BE2C (cell line): ENCODE results near the gene IGF2BP3.

Experiments used
- DNase-seq: peaks from one replicate; pipeline ENCODE4 v3.0.0-alpha.2; 2020
- H3K27me3 ChIP-seq: fragments of 250-450 bp; sonication (Bioruptor Pico); 2 replicates; pipeline ENCODE4 v1.5.1; 2020; ENCODE audit warnings: mild to moderate bottlenecking
- H3K36me3 ChIP-seq: fragments of 250-450 bp; sonication (Bioruptor Pico); 2 replicates; pipeline ENCODE4 v1.5.1; 2020; ENCODE audit warnings: mild to moderate bottlenecking
- H3K4me1 ChIP-seq: fragments of 250-450 bp; sonication (Bioruptor Pico); 2 replicates; pipeline ENCODE4 v1.5.1; 2020
- H3K4me3 ChIP-seq: 2 replicates; pipeline ENCODE4 v1.5.1; 2011; ENCODE audit warnings: low read depth, low read length
- H3K9me3 ChIP-seq: fragments of 250-450 bp; sonication (Bioruptor Pico); 2 replicates; pipeline ENCODE4 v1.5.1; 2020
- TF ChIP-seq, protein P1 (sequence below): IDR thresholded peaks from 2 replicates; pipeline ENCODE4 v1.5.1; 2012; ENCODE audit warnings: mild to moderate bottlenecking, low read depth, low read length

The IGF2BP3 gene

DNA sequence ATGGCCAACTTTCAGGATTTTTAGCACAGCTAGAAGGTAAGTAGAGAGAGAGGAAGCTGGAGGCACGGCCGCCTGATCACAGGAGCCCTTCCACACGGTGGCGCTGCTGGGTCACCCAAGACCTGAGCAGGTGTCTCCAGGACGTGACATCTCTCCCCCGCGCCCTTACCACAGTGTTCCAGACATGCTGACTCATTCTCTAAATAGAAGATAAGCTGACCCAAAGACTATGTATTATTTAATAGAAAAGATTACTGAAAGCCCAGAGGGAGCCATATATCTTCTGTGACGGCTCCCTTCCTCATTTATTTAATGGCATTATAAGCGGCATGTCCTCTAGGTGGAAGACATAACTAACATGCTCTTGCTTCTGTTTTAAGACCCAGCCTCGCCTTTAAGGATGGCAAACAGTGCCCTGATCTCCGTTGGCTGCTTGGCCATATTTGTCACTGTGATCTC is 197.1 kb downstream of the IGF2BP3 start:
- no peaks in the 10 kb centered on the region for H3K9me3 ChIP-seq
- H3K4me1 ChIP-seq: peaks cover 15% of the 10 kb centered on the region
- H3K36me3 ChIP-seq: no peaks in the 10 kb centered on the region
- 0 out of 2 replicates have a peak overlapping the region, but pooled peaks have one; percentile 10 for H3K4me3 ChIP-seq
- peaks cover 4% of the 10 kb centered on the region for H3K27me3 ChIP-seq
- DNase-seq: peak; percentile 98
- TF ChIP-seq, protein P1, sequence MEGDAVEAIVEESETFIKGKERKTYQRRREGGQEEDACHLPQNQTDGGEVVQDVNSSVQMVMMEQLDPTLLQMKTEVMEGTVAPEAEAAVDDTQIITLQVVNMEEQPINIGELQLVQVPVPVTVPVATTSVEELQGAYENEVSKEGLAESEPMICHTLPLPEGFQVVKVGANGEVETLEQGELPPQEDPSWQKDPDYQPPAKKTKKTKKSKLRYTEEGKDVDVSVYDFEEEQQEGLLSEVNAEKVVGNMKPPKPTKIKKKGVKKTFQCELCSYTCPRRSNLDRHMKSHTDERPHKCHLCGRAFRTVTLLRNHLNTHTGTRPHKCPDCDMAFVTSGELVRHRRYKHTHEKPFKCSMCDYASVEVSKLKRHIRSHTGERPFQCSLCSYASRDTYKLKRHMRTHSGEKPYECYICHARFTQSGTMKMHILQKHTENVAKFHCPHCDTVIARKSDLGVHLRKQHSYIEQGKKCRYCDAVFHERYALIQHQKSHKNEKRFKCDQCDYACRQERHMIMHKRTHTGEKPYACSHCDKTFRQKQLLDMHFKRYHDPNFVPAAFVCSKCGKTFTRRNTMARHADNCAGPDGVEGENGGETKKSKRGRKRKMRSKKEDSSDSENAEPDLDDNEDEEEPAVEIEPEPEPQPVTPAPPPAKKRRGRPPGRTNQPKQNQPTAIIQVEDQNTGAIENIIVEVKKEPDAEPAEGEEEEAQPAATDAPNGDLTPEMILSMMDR: peak; percentile 94

DNA sequence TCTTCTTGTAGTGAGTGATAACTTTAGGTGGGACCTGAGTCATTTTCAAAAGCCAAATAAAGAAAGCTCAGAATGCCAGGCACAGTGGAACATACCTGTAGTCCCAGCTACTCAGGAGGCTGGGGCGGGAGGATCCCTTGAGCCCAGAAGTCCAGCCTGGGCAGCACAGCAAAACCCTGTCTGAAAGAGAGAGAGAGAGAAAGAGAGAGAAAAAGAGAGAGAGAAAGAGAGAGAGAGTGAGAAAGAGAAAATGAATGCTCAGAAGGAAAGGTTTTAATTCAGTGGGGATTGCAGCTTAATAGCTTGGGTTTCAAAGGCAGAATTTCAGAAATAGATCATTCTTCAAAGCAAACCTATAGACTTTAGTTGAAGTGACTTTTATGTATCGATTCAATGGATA is 198.0 kb downstream of the IGF2BP3 start:
- no peak for DNase-seq
- H3K9me3 ChIP-seq: no peaks in the 10 kb centered on the region
- TF ChIP-seq, protein P1: no peak
- H3K36me3 ChIP-seq: no peaks in the 10 kb centered on the region
- H3K27me3 ChIP-seq: peaks cover 4% of the 10 kb centered on the region
- H3K4me1 ChIP-seq: peaks cover 15% of the 10 kb centered on the region
- H3K4me3 ChIP-seq: no peak overlapping the region

DNA sequence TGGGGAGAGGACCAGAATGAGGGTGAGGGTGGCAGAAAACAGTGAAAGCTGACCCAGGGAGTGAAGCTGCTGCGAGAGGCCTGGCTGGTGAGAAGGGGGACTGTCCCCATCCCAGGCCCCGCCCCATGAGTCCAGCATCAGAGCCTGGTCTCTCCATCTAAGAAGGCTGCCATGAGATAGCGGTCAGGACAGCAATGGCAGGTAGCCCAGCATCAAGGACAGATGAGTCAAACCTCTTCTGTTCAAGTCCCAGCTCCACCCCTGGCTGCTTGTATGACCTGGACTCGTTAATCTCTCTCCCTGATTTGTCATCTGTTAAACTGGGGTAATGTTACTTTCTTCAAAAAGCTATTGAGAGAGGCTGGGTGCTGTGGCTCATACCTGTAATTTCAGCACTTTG is 201.5 kb downstream of the IGF2BP3 start:
- TF ChIP-seq, protein P1: no peak
- DNase-seq: no peak

DNA sequence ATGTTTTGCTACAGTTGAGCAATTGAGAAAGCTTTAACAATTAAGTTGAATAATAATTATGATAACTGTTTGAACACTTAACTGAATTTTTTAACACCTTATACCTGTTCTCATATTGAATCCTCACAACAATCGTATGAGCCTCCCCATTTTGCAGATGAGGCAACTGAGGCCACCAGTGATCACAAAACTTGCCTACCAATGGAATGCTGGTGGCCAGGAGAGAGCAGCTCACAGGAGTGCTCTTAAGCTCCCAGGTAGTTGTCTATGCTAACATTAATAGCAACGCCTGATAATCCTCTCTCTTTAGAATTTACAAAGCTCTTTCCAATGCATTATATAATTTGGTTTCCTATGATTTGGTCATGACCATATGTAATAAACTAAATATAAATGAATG is 202.1 kb downstream of the IGF2BP3 start:
- Histone ChIP-seq H3K9me3 (no peaks in the 10 kb centered on the region), H3K27me3 (peaks cover 4% of the 10 kb centered on the region), H3K36me3 (no peaks in the 10 kb centered on the region), H3K4me1 (no peaks in the 10 kb centered on the region), H3K4me3 (no peak overlapping the region)
- TF ChIP-seq, protein P1: no peak
- DNase-seq: no peak

More for the DNA sequence above, 201.5 kb downstream of the IGF2BP3 start:
- Histone ChIP-seq H3K36me3 (no peaks in the 10 kb centered on the region), H3K9me3 (no peaks in the 10 kb centered on the region), H3K4me3 (no peak overlapping the region), H3K27me3 (peaks cover 4% of the 10 kb centered on the region), H3K4me1 (peaks cover 4% of the 10 kb centered on the region)

DNA sequence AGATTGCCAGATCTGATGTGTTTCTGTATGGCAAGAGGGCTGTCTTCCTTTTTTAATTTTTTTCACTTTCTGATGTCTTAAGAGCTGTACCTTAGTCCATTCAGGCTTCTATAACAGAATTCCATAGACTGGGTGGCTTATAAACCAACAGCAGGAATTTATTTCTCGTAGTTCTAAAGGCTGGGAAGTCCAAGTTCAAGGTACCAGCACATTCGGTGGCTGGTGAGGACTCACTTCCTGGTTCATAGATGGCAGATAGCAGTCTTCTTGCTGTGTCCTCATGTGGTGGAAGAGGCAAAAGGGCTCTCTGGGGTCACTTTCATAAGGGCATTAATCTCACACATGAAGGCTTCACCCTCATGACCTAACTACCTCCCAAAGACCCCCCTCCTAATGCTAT is 202.9 kb downstream of the IGF2BP3 start:
- no peaks in the 10 kb centered on the region for H3K9me3 ChIP-seq
- peaks cover 4% of the 10 kb centered on the region for H3K27me3 ChIP-seq
- H3K4me1 ChIP-seq: no peaks in the 10 kb centered on the region
- DNase-seq: no peak
- H3K36me3 ChIP-seq: no peaks in the 10 kb centered on the region
- no peak overlapping the region for H3K4me3 ChIP-seq
- TF ChIP-seq, protein P1: no peak

DNA sequence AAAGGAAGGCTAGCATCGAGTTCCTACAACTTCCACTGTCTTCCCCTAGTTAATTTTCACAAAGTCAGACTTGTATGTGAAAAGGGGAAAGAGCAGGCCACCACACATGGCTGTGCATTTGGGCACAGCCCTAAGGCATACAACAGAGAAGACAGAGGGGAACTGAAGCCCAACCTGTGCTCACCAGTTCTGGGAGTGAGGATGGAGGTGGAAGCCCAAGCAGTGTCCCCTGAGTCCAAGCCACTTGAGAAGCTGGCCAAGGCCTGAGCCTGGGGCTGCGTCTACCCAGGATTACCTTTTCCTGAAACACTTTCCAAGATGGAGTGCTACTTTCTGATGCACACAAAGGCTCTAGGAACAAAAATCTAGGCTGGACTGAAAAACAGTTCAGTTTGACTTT is 203.4 kb downstream of the IGF2BP3 start:
- H3K4me3 ChIP-seq: no peak overlapping the region
- DNase-seq: no peak
- no peaks in the 10 kb centered on the region for H3K4me1 ChIP-seq
- no peaks in the 10 kb centered on the region for H3K9me3 ChIP-seq
- TF ChIP-seq, protein P1: no peak
- H3K27me3 ChIP-seq: peaks cover under 1% of the 10 kb centered on the region; the same call in 1 of the 2 replicates
- H3K36me3 ChIP-seq: no peaks in the 10 kb centered on the region
